HG02759 (cell line): Measurements from ENCODE around the gene ZDHHC8.

Experiments used
- ATAC-seq: cut with Tn5 transposase; IDR thresholded peaks from one replicate; pipeline ENCODE4 v1.9.1; 2021; ENCODE audit warnings: mild to moderate bottlenecking, moderate library complexity; ENCODE audit not compliant: unreplicated experiment

Gene ZDHHC8, protein sequence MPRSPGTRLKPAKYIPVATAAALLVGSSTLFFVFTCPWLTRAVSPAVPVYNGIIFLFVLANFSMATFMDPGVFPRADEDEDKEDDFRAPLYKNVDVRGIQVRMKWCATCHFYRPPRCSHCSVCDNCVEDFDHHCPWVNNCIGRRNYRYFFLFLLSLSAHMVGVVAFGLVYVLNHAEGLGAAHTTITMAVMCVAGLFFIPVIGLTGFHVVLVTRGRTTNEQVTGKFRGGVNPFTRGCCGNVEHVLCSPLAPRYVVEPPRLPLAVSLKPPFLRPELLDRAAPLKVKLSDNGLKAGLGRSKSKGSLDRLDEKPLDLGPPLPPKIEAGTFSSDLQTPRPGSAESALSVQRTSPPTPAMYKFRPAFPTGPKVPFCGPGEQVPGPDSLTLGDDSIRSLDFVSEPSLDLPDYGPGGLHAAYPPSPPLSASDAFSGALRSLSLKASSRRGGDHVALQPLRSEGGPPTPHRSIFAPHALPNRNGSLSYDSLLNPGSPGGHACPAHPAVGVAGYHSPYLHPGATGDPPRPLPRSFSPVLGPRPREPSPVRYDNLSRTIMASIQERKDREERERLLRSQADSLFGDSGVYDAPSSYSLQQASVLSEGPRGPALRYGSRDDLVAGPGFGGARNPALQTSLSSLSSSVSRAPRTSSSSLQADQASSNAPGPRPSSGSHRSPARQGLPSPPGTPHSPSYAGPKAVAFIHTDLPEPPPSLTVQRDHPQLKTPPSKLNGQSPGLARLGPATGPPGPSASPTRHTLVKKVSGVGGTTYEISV

DNA sequence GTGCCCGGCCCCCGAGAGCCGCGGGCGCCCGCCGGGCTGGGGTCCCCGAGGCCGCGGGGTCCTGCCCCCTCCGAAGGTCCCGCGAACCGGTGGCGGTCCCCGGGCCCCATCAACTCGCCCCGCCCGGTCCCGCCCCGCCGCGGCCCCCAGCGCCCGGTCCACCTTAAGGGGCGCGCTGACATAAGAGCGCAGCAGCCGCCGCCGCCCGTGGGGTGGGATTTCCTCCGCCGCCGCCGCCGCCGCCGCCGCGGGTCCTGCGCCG is at the start of gene ZDHHC8:
TSS of gene ZDHHC8 (plus strand) at position 208 of the 262 bp plus-strand sequence. CDS start 144 bp downstream, outside the sequence.
- peak; percentile 55 for ATAC-seq

- ATAC-seq: no peak
Measured at GRCh38 chr22:20083157-20083890, 48.3 kb upstream of the ZDHHC8 start.

DNA sequence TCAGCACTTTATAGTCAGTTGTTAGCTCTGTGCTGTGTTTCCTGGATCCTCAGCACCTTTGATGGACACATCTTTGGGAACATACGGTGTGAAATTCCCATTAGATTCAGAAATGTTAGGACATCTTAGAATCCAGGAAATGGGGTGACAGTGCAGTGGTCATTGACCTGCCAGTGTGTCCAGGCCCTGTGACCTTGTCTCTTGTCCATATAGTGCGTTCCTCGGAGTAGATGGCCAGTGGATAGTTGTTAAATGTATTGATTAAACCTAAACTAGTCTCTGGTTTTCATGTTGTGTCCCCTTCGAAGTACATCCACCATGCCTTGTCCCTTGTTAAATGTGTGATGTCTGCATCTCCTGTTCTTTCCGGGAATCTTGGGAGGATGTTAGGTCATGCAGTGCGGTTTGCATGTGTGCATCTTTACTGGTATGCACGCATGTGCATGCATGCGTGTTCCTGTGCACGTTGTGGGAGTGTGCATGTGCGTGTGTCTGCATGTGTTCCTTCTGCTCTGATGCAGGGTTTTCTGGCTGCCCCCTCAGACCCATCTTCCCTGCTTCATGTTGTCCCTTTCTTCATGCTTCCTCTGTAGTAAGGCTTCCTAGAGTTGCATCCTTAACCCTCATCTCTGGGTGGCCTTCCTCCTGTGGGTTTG is 47.6 kb upstream of the ZDHHC8 start:
- no peak for ATAC-seq

DNA sequence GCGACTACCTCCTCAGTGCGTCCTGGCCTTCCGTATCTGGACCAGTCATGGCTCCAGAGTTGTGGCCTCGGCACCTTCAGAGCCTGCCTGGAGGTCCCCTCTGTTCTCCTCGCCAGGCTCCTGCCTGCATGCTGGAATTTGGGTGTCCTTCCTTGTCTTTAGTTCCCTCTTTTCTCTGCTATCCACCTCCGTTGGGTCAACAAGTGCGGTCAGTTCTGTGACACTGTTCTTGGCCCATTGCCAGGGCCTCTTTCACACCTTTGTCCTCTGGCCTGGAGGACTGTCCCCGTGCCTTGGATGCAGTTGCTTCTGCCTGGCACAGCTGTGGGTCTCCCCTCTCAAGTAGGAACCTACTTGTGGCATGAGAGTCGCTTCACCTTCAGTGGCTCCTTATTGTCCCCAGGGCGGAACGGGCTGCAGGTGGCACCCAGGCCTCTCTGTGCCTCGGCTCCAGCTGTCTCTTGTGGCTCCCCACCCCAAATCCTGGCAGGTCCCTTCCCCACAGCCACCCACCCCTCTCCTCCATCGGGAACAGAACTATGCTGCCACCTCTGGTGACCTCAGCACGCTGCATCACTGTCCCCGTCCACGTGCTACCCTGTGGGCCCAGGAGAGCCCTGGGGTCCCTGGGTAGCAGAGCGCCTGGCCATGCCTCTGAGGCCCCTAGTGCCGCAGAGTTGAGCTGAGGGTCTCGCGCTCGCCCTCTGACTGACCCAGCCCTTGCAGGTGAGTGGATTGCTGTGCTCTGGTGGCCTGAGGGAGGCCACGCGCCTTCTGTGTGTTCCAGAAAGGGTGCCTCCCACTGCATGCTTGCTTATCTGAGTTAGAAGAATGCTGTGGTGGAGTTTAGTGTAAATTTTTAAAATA is 46.8 kb upstream of the ZDHHC8 start:
- no peak for ATAC-seq

DNA sequence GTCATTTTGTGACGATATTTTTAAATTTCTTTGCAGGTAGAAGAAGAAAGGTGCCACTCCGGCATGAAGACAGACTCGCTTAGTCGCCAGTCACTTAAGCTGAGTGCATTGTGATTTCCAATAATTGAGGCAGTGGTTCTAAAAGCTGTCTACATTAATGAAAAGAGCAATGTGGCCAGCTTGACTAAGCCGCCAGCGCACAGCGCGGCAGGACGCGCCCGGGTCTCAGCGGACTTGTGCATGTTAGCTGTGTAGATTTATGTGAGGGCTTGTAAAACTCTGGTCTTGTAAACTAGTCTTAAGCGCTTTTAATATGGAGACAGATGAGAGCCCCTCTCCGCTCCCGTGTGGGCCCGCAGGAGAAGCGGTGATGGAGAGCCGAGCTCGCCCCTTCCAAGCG is 46.0 kb upstream of the ZDHHC8 start:
- ATAC-seq: no peak

GRCh38 chr22:20086101-20086599 is 45.5 kb upstream of the ZDHHC8 start:
- ATAC-seq: no peak

DNA sequence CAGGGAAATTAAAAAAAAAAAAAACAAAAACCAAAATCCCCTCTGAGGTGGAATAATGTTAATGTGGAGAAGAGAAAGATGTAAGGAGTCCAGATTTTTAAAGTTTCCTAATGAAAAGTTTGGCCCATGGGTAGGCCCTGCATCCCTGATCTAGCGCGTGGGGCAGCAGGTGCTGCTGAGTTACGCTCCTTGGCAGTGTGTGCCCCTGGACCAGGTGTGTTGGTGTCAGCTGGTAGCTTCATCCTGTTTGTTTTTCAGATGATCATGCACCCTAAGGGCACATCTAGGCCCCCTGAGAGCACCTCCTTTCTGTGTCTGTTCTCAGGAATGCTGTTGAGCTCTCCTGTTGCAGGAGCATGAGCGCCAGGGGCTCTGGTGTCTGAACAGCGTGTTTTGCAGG is 44.8 kb upstream of the ZDHHC8 start:
- no peak for ATAC-seq

- no peak for ATAC-seq
Measured at GRCh38 chr22:20087319-20088262, 44.0 kb upstream of the ZDHHC8 start.

DNA sequence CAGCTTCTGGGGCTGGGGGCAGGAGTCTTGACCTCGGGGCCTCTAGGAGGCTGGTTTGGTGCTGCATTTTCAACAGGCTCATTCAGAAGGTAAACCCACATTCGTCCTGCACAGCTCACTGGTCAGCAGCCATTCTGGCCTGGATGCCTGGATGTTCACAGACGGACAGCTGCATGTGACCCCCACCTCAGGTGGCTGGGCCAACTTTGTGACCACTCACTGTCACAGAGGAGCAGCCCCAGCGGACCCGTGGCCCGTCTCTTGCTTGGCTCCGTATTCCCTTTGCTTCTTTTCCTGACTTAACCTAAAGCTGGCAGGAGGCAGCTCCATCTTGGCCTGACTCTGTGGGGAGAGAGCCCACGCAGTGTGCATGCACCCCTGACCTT is 43.3 kb upstream of the ZDHHC8 start:
- no peak for ATAC-seq

- ATAC-seq: no peak
Measured at GRCh38 chr22:20089226-20089976, 42.2 kb upstream of the ZDHHC8 start.

DNA sequence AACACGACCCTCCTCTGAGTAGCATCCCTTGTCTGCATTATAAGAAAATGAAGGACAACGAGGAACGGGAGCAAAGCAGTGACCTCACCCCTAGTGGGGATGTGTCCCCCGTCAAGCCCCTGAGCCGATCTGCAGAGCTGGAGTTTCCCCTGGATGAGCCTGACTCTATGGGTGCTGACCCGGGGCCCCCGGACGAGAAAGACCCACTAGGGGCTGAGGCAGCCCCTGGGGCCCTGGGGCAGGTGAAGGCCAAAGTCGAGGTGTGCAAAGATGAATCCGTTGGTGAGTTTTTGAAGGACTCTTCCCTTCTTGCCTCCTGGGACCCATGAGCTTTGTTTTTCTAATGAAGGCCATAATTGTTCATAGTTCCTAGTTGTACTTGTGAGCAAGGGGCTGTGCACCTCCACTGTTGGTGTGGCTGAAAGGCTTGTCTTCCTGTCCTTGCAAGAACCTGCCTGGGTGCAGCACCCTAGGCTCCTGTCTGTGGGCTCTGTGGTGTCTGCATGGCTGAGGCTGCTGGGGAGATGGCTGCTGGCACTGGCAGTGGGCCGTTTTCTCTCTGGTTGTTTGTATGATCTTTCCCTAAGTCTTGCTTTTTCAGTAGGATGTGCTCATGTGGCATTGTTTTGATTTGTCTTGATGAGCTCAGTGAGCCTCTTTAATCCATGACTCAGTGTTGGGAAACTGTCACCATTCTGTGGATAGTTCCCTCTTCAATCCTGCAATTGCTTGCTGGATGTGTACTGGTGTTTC is 41.5 kb upstream of the ZDHHC8 start:
- no peak for ATAC-seq

DNA sequence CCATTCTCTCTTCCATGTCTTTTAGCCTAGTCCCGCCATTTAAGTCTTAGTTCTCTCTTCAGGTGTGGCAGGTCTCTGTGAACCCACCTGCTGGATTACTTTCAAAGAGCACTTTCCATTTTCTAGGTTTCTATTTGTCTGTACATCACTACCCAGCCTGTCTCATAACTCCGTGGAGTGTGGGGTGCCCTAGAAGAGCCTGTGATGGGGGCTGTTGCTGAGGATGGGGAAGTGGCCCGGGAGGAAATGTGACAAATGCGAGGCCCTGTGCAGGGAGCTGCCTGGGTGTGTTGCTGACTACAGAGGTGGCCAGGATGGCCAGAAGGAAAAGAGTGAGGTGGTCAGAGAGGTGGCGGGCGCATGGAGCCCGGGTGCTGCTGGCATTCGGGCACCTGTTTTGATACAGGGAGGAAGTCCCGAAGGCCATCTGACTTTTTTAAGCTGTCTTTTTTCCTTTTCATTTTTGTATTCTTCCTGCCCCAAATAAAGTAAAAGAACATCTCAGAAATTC is 40.8 kb upstream of the ZDHHC8 start:
- no peak for ATAC-seq

DNA sequence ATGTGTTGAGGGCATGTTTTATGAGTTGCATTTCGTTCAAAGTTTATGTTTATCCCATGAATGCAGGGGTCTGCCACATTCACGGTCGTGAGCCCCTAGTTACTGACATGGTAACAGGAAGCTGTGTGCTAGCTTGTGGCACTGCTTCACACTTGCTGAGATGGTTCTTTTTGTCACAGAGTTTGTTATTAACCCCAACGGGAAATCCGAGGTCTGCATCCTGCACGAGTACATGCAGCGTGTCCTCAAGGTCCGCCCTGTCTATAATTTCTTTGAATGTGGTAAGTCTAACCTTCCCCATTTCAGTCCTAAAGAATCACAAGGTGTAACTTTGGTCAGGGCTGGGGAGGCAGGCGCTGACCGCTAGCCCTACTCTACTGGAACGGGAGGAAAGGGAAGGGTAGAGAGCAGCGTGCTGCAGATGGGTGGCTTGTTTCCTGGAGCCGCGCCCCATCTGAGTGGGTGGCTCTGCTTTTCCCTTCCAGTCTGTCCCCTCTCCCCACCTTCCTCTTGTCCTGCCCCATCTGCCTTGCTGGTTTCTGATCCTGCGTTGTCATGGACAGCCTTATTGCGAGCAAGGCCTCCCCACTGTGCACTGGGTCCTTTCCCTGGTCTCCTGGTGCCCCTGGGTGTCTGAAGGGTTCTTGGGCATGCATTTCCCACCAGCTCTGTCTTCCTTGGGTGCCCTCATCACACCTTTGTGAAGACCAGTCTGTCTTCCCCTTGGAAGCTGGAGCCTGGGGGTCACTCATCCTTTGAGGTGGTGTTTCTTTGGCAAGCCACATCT is 39.7 kb upstream of the ZDHHC8 start:
- no peak for ATAC-seq

DNA sequence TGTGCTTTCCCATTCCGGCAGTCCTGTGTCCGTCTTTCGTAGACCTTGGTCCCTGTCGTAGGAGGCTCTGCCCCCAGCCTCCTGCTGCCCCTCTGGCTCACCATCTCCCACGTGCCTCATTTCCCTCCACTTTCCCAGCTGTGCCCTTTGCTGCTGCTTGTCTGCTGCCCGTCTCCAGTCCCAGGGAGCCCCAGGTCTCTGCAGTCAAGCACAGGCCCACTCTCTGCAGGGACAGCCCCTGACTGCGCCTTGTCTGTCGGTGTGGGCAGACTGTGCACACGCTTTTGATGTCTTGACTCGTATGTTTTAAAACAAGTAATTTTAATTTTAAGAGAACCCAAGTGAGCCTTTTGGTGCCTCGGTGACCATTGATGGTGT is 39.1 kb upstream of the ZDHHC8 start:
- no peak for ATAC-seq

GRCh38 chr22:20093418-20094196 is 38.0 kb upstream of the ZDHHC8 start:
- no peak for ATAC-seq
